OCI-LY3 (cell line): ENCODE measurements around the gene PLD3.

Experiments
- CTCF ChIP-seq: fragments of 200-600, 300-600 bp; sonication (generic); IDR thresholded peaks from 2 replicates; pipeline ENCODE4 v1.5.1; 2014; ENCODE audit warnings: antibody characterized with exemption, low read length, low read depth
- EZH2phosphoT487 ChIP-seq: fragments of 200-600 bp; shearing (Covaris generic); IDR thresholded peaks from 2 replicates; pipeline ENCODE4 v1.6.1; 2018; ENCODE audit warnings: antibody characterized with exemption, mixed run types, low read depth

- TF ChIP-seq CTCF (no peak), EZH2phosphoT487 (no peak)
Observed at GRCh38 chr19:40396886-40397567, 48.5 kb downstream of the PLD3 start.
